T-cell (primary cell): Measurements from ENCODE around the gene SMIM27. TPM values are rescaled to one million over a fixed set of nuclear protein-coding genes. Genes with fewer than 3 reads are reported as not detected.
"Not testable (repeated sequence)": the region's sequence is repeated elsewhere in the genome, so short reads cannot be mapped to it uniquely, and the experiment has no call there.

Source experiments
- ATAC-seq, 4 experiments: fragments of 200-7000 bp in 3 of 4; fragments of 150-1000 bp in 1 of 4; cut with Tn5 transposase; replicated peaks in 1 of 4; 1 replicate in 3 of 4; 2 replicates in 1 of 4; pipeline ENCODE4 v1.10.0; 2021; ENCODE audit warnings: moderate library complexity in 3 of 4, mild to moderate bottlenecking in 2 of 4, moderate number of reproducible peaks in 1 of 4
- CTCF ChIA-PET, 2 donors: fragments of 300-600 bp; sonication (Branson Sonifier 250); formaldehyde crosslinking; loops; one replicate each; lab custom pipeline; 2022; ENCODE audit warnings: antibody characterized with exemption in 2 of 2; lab: Charles Lee
- POLR2A ChIA-PET, 2 donors: fragments of 300-600 bp; sonication (Branson Sonifier 250); formaldehyde crosslinking; loops; one replicate each; lab custom pipeline; 2022; ENCODE audit warnings: antibody characterized with exemption in 2 of 2; lab: Charles Lee
- DNase-seq, 35 experiments: peaks; one replicate each; pipeline versions ENCODE4 v3.0.0 to v3.0.0-alpha.2; 2013 to 2023
- H3K27ac ChIP-seq: one replicate; pipeline ENCODE4 v1.5.1; 2013; ENCODE audit warnings: low read length
- H3K27me3 ChIP-seq, 2 experiments: replicated peaks in 1 of 2; 1 replicate in 1 of 2; 2 replicates in 1 of 2; pipeline versions ENCODE4 v1.6.1 to v1.7.0; 2013; ENCODE audit warnings: low read length in 1 of 2, mixed read lengths in 1 of 2; ENCODE audit not compliant: control insufficient read depth in 2 of 2, insufficient read depth in 2 of 2; ENCODE audit errors: extremely low read depth in 1 of 2
- H3K36me3 ChIP-seq, 2 donors: 1 replicate in 1 of 2; 2 replicates in 1 of 2; pipeline versions ENCODE4 v1.6.1 to v1.7.0; 2013; ENCODE audit warnings: low read length in 1 of 2; ENCODE audit not compliant: control insufficient read depth in 2 of 2, insufficient read depth in 1 of 2; ENCODE audit errors: extremely low read depth in 1 of 2
- H3K4me1 ChIP-seq, 2 experiments: 1 replicate in 1 of 2; 2 replicates in 1 of 2; pipeline versions ENCODE4 v1.6.1 to v1.7.0; 2013; ENCODE audit warnings: low read length in 2 of 2, mixed read lengths in 1 of 2; ENCODE audit not compliant: insufficient read depth in 2 of 2, control insufficient read depth in 1 of 2; ENCODE audit errors: extremely low read depth in 1 of 2
- H3K4me3 ChIP-seq, 2 donors: 1 replicate in 1 of 2; 2 replicates in 1 of 2; pipeline versions ENCODE4 v1.5.1 to v1.7.0; 2013; ENCODE audit warnings: mild to moderate bottlenecking in 2 of 2, low read length in 1 of 2, moderate library complexity in 1 of 2; ENCODE audit not compliant: control insufficient read depth in 1 of 2; ENCODE audit errors: extremely low read depth in 1 of 2
- H3K9me3 ChIP-seq: 2 replicates; pipeline ENCODE4 v1.7.0; 2013
- H3K27ac Mint-ChIP-seq, 2 donors: one replicate each; pipeline ENCODE4 v1.8.0; 2020 to 2021; ENCODE audit warnings: mild to moderate bottlenecking in 2 of 2, mixed read lengths in 2 of 2
- H3K27me3 Mint-ChIP-seq, 2 donors: one replicate each; pipeline ENCODE4 v1.8.0; 2021 to 2022; ENCODE audit warnings: mixed read lengths in 2 of 2
- H3K36me3 Mint-ChIP-seq: one replicate; pipeline ENCODE4 v1.8.0; 2021; ENCODE audit warnings: mixed read lengths
- H3K4me1 Mint-ChIP-seq, 3 donors: one replicate each; pipeline ENCODE4 v1.8.0; 2020 to 2022; ENCODE audit warnings: mixed read lengths in 3 of 3, mild to moderate bottlenecking in 1 of 3
- H3K4me3 Mint-ChIP-seq, 3 donors: one replicate each; pipeline ENCODE4 v1.8.0; 2020 to 2022; ENCODE audit warnings: mild to moderate bottlenecking in 3 of 3, mixed read lengths in 3 of 3, moderate library complexity in 3 of 3
- H3K9me3 Mint-ChIP-seq, 3 donors: one replicate each; pipeline ENCODE4 v1.8.0; 2020 to 2022; ENCODE audit warnings: mixed read lengths in 3 of 3
- WGBS: methylation state at CpG from one replicate; pipeline ENCODE4 v1.1.5; 2013; ENCODE audit warnings: missing lambda C conversion rate; ENCODE audit not compliant: insufficient coverage; 5-methylcytosine and 5-hydroxymethylcytosine counted together
- total RNA-seq, 35 experiments: library from RNA in 6 of 35; stranded (reverse) in 6 of 35; fragments of 120-200 nt in 1 of 35; gene quantifications; one replicate each; pipeline versions ENCODE4 v1.2.1 to v1.2.4 and lab custom pipeline; 2013 to 2026

The SMIM27 gene
- total RNA-seq, 5 donors from 2014 or later (not counting 1 experiment from before 2014, with no cell fraction given) = 19.1 to 41.8 (median 33.5) TPM

- WGBS = 67% methylated on average over 1 of the region's 6 CpGs
- Mint-ChIP-seq H3K27me3 (peaks cover 24 to 33% of the 10 kb centered on the region in 2 donors), H3K4me3 (no peak overlapping the region)
Measured at GRCh38 chr9:32589083-32589723, 37.1 kb downstream of the SMIM27 start.

GRCh38 chr9:32590476-32590875 is 38.3 kb downstream of the SMIM27 start:
- H3K27ac ChIP-seq = no peak overlapping the region
- no peak overlapping the region for H3K27ac Mint-ChIP-seq
- H3K27me3 Mint-ChIP-seq = peaks cover 19 to 31% of the 10 kb centered on the region in 2 donors
- no peaks in the 10 kb centered on the region for H3K36me3 Mint-ChIP-seq
- CTCF ChIA-PET = interaction anchor here (0.7 to 3.0 kb wide), 3 partner anchors 11 to 212 kb away, joined by 6 to 24 read pairs (median 16); no protein-coding TSS in a partner anchor
- H3K4me3 Mint-ChIP-seq = no peak overlapping the region
- no peaks in the 10 kb centered on the region for H3K9me3 Mint-ChIP-seq
- POLR2A ChIA-PET = no interaction called here
- DNase-seq (no peak), ATAC-seq (no peak)
- no peak overlapping the region for H3K4me3 ChIP-seq
- no peaks in the 10 kb centered on the region for H3K4me1 Mint-ChIP-seq
- no CpG with 5 or more reads among the region's 2 CpGs for WGBS
- peaks cover 0 to 4% of the 10 kb centered on the region in 2 experiments for H3K27me3 ChIP-seq
- H3K36me3 ChIP-seq = no peaks in the 10 kb centered on the region
- H3K4me1 ChIP-seq = no peaks in the 10 kb centered on the region
- no peaks in the 10 kb centered on the region for H3K9me3 ChIP-seq

More at GRCh38 chr9:32589083-32589723, 37.1 kb downstream of the SMIM27 start:
- H3K27ac Mint-ChIP-seq = no peak overlapping the region
- H3K27ac ChIP-seq = no peak overlapping the region
- peak in 1 of 35 experiments; percentile 39 for DNase-seq
- no peaks in the 10 kb centered on the region for H3K4me1 Mint-ChIP-seq
- no peaks in the 10 kb centered on the region for H3K9me3 Mint-ChIP-seq
- no peaks in the 10 kb centered on the region for H3K36me3 Mint-ChIP-seq
- CTCF ChIA-PET = interaction anchor here (0.6 to 3.0 kb wide), 11 partner anchors 9 to 1538 kb away, joined by 3 to 24 read pairs (median 5); partner anchors contain the start of gene ACO1 (in 1 of the 2)
- ATAC-seq = peak in 2 of 4 experiments; percentile 44 to 73
- no peak overlapping the region for H3K4me3 ChIP-seq
- no peaks in the 10 kb centered on the region for H3K36me3 ChIP-seq
- no peaks in the 10 kb centered on the region for H3K4me1 ChIP-seq
- H3K9me3 ChIP-seq = no peaks in the 10 kb centered on the region
- POLR2A ChIA-PET = interaction anchor here in 1 of 2 donors (0.7 kb wide), 1 partner anchor 177 kb away, joined by 3 read pairs; no protein-coding TSS in a partner anchor
- peaks cover 2 to 4% of the 10 kb centered on the region in 2 experiments for H3K27me3 ChIP-seq

- H3K27me3 Mint-ChIP-seq = peaks cover 18 to 34% of the 10 kb centered on the region in 2 donors
- no peaks in the 10 kb centered on the region for H3K9me3 ChIP-seq
- ATAC-seq = no peak
- no peak overlapping the region for H3K27ac Mint-ChIP-seq
- H3K9me3 Mint-ChIP-seq = no peaks in the 10 kb centered on the region
- no peak overlapping the region for H3K27ac ChIP-seq
- ChIA-PET POLR2A (no interaction called here), CTCF (interaction anchor here (1.2 to 3.0 kb wide), 4 partner anchors 9 to 212 kb away, joined by 3 to 24 read pairs (median 10); no protein-coding TSS in a partner anchor)
- peaks cover 0 to 2% of the 10 kb centered on the region in 2 experiments for H3K27me3 ChIP-seq
- no peaks in the 10 kb centered on the region for H3K4me1 Mint-ChIP-seq
- H3K4me3 ChIP-seq = no peak overlapping the region
- no peaks in the 10 kb centered on the region for H3K36me3 Mint-ChIP-seq
- H3K4me1 ChIP-seq = no peaks in the 10 kb centered on the region
- no peaks in the 10 kb centered on the region for H3K36me3 ChIP-seq
- no peak for DNase-seq
- no CpG with 5 or more reads among the region's 1 CpG for WGBS
- H3K4me3 Mint-ChIP-seq = no peak overlapping the region
Measured at GRCh38 chr9:32590898-32591297, 38.8 kb downstream of the SMIM27 start.

- Histone ChIP-seq H3K9me3 (no peaks in the 10 kb centered on the region), H3K36me3 (no peaks in the 10 kb centered on the region), H3K4me1 (no peaks in the 10 kb centered on the region), H3K27ac (no peak overlapping the region), H3K4me3 (no peak overlapping the region), H3K27me3 (no peaks in the 10 kb centered on the region)
- Mint-ChIP-seq H3K36me3 (no peaks in the 10 kb centered on the region), H3K4me3 (no peak overlapping the region), H3K4me1 (no peaks in the 10 kb centered on the region), H3K9me3 (no peaks in the 10 kb centered on the region), H3K27me3 (peaks cover 16 to 35% of the 10 kb centered on the region in 2 donors), H3K27ac (no peak overlapping the region)
- ChIA-PET POLR2A (no interaction called here), CTCF (interaction anchor here in 1 of 2 donors (0.6 kb wide), 1 partner anchor 15 kb away, joined by 3 read pairs; no protein-coding TSS in a partner anchor)
- DNase-seq (no peak), ATAC-seq (no peak)
- WGBS = 50% methylated on average over 3 of the region's 4 CpGs
Measured at GRCh38 chr9:32596096-32596865, 44.2 kb downstream of the SMIM27 start.

- Mint-ChIP-seq H3K4me1 (no peaks in the 10 kb centered on the region), H3K9me3 (no peaks in the 10 kb centered on the region)
- POLR2A ChIA-PET = no interaction called here
Measured at GRCh38 chr9:32596936-32597335, 44.8 kb downstream of the SMIM27 start.

GRCh38 chr9:32599021-32599420 is 46.9 kb downstream of the SMIM27 start:
- DNase-seq, H3K4me1 ChIP-seq, H3K9me3 Mint-ChIP-seq, ATAC-seq, POLR2A ChIA-PET, CTCF ChIA-PET, H3K4me3 ChIP-seq, H3K27ac Mint-ChIP-seq, H3K36me3 Mint-ChIP-seq, H3K4me3 Mint-ChIP-seq, H3K36me3 ChIP-seq, H3K27ac ChIP-seq, H3K4me1 Mint-ChIP-seq, H3K9me3 ChIP-seq, H3K27me3 ChIP-seq: not testable (repeated sequence)
- H3K27me3 Mint-ChIP-seq = peaks cover 18 to 33% of the 10 kb centered on the region in 2 donors
- WGBS = no CpG with 5 or more reads among the region's 3 CpGs

More at GRCh38 chr9:32596936-32597335, 44.8 kb downstream of the SMIM27 start:
- no peaks in the 10 kb centered on the region for H3K27me3 ChIP-seq
- H3K27ac Mint-ChIP-seq = no peak overlapping the region
- no peak overlapping the region for H3K27ac ChIP-seq
- H3K4me1 ChIP-seq = no peaks in the 10 kb centered on the region
- no peaks in the 10 kb centered on the region for H3K9me3 ChIP-seq
- CTCF ChIA-PET = interaction anchor here in 1 of 2 donors (0.6 kb wide), 1 partner anchor 14 kb away, joined by 3 read pairs; no protein-coding TSS in a partner anchor
- H3K36me3 Mint-ChIP-seq = no peaks in the 10 kb centered on the region
- peaks cover 16 to 33% of the 10 kb centered on the region in 2 donors for H3K27me3 Mint-ChIP-seq
- no peaks in the 10 kb centered on the region for H3K36me3 ChIP-seq
- DNase-seq (no peak), ATAC-seq (no peak)
- H3K4me3 ChIP-seq = no peak overlapping the region
- H3K4me3 Mint-ChIP-seq = no peak overlapping the region
